GM19351 (cell line): ENCODE data around the gene LYPD4.

ENCODE experiments used
- ATAC-seq: cut with Tn5 transposase; IDR thresholded peaks from one replicate; pipeline ENCODE4 v1.9.1; 2021; ENCODE audit warnings: mild to moderate bottlenecking, moderate library complexity; ENCODE audit not compliant: unreplicated experiment

Gene LYPD4, protein sequence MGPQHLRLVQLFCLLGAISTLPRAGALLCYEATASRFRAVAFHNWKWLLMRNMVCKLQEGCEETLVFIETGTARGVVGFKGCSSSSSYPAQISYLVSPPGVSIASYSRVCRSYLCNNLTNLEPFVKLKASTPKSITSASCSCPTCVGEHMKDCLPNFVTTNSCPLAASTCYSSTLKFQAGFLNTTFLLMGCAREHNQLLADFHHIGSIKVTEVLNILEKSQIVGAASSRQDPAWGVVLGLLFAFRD

DNA sequence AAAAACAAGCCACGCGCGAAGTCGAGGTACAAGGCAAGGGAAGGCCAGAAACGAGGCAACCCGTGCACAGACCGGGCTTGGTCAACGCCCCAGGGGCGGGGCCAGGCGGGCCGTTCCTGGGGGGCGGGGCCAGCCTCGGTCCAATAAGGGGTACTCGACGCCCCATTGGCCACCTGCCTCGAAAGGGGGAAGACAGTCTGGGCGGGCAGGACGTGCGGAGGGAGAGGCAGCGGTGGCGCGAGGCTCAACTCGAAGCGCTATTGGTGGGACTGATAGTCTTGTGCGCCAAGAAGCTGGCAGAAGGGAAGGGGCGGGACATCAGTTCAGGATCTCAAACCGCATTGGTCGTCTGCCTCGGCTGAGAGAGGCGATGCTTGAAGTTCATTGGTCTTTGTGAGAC is at the start of gene LYPD4:
LYPD4 (minus strand) TSS at position 83 of the 400 bp plus-strand sequence. CDS start 5,398 bp downstream, outside the sequence.
- no peak for ATAC-seq

DNA sequence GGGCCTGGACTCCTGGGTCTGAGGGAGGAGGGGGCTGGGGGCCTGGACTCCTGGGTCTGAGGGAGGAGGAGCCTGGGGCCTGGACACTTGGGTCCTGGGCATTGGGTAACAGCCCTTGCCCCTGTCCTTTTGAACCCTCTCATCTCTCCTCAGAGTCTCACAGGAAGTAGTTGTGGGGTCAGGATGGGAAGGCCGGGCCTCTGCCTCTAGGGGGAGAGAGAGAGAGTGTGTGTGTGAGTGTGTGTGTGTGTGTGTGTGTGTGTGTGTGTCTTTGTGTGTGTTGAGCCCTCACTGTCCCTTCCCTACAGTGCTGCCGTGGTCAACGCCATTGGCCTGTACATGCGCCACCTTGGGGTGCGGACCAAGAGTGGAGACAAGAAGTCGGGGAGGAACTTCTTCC is 49.4 kb upstream of the LYPD4 start:
- ATAC-seq: no peak

DNA sequence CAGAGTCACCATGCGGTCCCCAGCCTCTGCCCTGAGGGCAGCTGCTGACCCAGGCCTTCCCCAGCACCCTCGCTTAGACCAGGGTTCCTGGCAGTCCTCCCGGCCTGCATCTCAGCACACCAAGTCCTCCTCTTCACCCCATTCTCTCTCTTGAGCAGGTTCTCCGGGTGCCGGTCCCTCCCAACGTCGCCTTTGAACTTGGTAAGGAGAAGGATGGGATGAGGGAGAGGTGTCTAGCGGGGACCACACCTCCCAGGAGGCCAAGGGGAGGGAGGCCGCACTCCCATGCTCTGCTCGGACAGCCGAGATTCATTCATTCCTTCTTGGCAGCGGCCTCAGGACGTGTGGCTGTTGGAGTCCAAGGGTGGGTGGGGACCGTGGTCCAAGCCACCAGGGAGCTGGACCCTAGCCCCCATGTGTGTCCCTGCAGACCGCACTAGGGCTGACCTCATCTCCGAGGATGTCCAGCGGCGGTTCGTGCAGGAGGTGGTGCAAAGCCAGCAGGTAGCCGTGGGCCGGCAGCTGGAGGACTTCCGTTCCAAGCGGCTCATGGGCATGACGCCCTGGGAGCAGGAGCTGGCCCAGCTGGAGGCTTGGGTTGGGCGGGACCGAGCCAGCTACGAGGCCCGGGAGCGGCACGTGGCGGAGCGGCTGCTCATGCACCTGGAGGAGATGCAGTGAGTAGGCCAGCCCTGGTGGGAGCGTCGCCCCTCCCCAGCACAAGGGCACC is 47.9 kb upstream of the LYPD4 start:
- no peak for ATAC-seq

DNA sequence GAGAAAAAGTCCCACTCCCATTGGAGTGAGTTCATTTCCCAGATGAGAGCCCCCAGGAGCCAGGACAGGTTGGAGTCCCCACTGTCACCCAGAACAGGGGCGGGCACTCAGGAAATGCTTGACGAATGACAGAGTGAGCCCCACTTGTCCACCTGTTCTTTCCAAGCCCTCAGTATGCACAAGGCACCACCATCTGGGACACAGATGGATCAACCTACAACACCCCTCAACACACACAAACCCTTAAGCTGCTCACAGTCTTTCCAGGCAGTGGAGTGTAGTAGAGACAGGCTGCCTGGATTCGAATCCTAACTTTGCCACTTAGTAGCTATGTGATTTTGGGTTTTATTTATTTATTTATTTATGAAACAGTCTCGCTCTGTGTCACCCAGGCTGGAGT is 46.5 kb upstream of the LYPD4 start:
- no peak for ATAC-seq

DNA sequence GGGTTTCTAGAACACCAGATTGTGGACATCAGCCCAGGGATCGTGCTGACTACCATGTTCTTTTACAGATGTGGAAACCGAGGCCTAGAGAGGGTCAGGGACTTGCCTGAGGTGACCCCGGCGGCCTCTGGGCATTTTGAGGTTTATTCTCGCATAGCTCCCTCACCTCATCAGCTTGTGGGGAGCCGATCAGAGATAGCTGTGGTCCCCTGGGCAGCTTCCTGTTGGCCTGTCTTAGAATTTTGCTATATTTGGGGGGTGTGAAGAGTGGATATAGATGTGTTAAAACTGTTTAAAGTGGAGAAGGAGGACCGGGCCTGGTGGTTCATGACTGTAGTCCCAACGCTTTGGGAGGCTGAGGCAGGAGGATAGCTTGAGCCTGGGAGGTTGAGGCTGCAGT is 45.4 kb upstream of the LYPD4 start:
- no peak for ATAC-seq

DNA sequence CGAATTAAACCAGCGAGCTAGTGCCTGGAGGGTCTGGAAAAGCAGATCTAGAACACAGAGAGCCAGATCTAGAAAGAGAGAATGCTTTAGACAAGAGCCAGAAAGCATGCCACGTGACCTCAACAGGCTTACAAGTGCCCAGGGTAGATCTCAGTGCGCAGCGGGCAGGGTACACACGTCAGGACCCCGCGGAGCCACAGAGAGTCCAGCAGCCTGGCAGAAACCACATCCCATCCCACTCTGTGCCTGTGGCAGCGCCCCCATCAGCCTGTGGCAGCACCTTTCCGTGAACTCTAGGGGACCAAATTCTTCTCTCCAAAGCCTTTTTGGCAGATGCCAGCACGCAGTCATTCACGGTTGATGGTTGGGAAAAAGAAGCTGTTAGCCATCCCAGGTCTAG is 44.4 kb upstream of the LYPD4 start:
- ATAC-seq: no peak

DNA sequence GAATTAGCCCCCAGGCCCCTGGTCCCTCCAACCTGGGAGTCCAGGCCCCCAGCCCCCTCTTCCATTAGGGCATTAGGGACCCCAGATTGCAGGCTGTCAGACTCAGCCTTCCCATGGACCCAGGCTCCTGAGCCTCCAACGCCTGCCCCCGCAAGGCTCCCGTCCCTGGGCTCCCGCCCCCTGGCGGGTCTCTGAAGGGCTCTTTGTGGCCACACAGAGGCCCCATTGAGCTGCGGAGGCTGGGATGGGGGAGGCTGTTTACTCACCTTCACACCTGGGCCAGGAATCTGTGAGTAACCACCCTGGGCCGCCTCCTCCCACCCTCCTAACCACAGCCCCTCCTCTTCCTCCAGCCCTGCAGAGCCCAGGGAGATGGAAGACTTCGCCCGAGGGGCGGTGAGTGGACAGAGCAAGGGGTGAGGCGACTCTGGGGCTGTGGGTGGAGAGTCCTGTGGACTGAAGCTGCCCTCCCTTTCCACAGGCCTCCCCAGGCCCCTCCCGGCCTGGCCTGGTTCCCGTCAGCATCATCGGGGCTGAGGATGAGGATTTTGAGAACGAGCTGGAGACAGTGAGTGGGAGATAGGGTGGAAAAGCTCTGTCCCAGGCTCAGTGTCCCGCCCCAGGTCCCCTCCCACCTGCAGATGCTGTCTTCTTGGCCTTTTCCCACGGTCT is 43.4 kb upstream of the LYPD4 start:
- no peak for ATAC-seq

DNA sequence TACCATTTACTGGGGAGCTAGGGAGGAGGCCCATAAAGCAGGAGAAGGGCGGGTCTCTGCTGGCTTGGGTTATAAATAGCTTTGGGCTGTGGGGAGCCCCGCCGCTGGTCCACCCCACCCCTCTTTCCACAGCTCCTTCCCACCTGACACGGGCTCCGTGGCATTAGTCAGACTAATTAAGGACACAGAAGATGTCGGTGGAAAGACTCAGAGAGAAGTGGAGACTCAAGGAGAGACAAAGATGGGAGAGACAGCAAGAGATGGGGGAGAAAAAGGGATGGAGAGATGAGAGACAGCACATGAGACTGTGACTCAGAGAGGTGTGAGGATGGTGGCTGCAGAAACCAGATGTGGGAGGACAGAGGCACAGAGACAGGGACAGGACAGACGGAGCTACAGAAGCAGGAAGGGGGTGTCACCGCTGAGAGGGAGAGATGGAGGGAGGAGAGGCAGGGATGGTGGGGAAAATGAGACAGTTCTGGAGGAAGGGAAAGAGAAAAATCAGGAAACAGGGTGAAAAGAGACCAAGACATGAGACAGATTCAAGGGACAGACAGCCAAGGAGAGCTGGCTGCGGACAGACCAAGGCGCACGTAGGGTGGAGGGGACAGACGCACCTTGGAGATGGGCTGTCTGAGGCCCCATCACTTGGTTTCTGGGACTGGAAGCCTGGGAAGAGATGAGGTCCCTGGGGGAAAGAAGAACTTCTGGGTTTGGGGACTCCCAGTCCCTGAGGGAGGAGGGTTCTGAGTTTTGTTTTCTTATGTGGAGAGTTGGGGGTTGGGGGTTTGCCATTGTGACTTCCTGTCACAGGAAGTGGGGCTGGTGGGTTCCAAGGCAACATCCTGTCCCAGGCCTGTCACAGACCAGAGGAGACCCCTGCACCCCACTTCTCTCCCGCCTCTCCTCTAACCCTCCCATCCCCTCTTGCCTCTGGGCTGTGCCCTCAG is 42.6 kb upstream of the LYPD4 start:
- ATAC-seq: no peak

DNA sequence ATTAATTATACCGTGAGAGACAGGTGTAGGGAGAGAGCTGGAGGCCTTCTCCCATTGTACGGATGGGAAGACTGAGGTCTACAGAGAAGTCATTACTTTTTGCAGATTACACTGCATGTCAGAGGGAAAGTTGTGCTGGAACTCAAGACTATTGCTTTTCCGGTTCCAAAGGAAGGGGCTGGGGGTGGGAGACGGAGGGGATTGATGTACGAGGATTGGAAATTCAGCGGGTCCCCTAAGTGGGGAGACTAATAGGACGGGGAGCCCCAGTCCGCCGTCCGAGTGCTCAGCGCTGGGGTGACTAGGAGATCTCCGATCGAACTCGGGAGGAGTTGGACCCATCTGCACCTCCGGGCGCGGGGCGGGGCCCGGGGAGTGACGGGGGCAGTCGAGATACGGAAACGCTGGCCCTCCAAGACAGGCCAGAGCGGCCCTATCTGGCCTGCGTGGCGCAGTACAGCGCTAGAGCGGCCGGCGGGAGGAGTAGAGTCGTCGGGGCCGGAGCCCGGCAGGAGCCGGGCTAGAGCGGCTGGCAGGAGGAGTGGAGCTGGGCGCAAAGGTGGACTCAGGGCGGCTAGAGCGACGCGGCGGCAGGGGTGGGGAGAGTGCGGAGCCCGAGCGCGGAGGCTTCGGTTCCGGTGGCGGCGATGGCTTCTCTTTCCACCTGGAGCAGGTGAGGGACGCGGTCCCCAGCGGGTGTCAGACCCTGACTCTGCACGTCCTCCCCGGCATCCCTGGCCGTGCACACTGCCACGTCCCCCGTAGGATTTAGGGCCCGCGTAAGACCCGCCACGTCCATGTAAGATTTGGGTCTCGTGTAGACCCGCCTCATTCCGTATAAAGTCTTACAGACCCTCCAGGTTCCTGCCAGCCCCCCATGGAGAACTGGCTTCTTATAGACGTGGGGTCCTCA is 39.6 kb upstream of the LYPD4 start:
- ATAC-seq: peak; percentile 85

DNA sequence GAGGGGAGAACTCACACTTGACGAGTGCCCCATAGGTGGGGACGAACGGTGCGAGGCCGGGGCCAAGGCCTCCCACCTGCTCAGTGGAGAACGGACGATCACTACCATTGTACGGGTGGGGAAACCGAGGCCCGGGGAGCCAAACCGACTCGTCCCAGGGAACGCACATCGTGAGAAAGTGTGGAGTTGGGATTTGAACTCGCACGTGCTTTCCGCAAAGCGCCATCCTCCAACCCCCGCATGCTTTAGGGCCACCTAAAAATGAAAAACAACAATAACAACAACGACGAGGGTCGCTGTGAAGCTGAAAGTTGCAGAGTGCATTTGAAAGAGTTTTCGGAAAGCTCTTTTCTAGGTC is 39.0 kb upstream of the LYPD4 start:
- no peak for ATAC-seq

DNA sequence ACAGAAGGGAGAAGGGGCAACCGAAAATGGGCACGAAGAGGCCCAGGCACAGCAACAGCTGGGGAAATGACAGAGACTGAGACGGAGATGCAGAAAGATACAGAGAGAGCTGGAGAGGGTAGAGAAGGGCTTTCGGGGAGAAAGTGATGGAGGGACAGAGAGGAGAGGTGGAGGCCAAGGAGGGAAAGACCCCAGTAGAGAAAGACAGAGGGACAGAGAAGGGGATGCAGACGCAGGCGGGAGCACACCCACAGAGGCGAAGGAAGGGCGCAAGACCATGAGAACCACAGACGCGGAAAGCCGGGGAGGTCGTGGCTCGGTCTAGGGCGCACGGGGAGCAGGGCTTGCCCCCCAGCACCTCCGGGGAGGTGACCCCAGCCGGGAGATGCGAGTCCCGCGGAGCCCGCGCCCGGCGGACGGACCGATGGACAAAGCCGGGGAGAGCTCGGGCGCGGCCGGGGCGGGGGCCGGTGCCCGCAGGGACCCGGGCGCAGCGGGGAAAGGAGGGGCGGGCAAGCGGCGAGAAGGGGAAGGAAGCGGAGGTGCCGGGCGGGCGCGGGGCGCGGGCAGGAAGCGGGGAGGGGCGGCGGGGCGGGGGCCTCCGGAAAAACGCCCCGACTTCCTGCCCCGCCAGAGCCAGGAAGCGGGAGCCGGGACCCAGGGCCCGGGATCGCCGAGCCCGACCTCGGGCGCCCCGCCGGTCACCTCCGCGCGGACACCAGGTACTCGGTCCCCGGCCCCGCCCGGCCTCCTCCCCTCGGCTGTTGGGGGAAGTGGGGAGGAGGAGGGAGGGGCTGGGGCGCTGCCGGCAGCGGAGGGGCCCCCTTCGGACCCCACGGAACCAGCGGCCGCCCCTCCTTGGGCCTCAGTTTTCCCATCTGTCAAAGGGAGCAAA is 38.3 kb upstream of the LYPD4 start, which contains the start of gene ARHGEF1:
ARHGEF1 (plus strand) TSS at position 617 of the 895 bp plus-strand sequence. CDS start 4,899 bp downstream, outside the sequence.
- ATAC-seq: no peak

DNA sequence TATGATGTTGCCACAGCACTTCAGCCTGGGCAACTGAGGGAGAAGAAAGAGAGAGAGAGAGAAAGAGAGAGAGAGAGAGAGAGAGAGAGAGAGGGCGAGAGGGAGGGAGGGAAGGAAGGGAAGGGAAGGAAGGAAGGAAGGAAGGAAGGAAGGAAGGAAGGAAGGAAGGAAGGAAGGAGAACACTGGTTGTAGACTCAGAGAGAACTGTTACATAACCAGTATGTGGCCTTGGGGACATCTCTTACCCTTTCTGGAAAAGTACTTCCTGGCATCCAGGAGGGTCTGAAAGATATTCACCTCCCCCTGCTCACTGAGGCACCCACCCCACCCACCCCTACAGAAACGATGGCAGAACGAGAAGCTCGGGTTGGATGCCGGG is 35.8 kb upstream of the LYPD4 start:
- ATAC-seq: no peak

DNA sequence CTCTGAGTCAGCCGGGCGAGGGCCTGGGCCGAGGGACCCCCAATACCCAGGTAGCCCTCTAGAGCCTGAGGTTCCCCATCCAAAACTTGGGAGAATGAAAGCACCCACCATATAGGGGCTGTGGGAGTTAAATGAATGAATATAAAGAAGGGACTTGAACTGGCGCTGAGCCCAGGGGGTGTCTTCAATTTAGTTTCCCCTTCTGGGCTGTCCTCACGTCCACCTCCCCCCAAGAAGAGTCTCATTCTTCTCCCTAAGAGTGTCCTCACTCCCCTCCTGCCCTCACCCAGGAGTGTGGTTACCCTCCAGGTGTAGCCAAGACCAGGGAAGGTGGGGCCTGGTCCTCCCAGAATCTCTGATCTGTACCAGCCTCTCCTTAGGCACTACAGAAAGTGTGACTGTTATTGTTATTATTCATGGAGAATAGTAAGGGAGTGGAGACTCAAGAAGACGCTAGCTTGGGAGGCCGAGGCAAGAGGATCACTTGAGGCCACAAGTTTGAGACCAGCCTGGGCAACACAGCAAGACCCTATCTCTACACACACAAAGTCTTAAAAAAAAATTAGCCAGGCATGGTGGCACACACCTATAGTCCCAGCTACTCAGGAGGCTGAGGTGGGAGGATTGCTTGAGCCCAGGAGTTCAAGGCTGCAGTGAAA is 35.3 kb upstream of the LYPD4 start:
- no peak for ATAC-seq

DNA sequence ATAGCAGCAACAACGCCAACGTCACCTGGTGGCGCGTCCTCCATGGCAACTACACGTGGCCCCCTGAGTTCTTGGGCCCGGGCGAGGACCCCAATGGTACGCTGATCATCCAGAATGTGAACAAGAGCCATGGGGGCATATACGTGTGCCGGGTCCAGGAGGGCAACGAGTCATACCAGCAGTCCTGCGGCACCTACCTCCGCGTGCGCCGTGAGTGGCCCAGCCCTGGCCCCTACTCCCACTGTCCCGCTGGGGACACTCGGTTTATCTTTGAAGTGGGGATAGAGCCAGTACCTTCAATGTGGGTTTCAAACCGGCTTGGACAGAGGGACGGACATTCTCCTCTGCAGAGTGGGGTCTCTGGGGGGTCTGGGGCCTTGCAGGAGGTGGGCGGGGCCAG is 34.6 kb upstream of the LYPD4 start:
- ATAC-seq: no peak

DNA sequence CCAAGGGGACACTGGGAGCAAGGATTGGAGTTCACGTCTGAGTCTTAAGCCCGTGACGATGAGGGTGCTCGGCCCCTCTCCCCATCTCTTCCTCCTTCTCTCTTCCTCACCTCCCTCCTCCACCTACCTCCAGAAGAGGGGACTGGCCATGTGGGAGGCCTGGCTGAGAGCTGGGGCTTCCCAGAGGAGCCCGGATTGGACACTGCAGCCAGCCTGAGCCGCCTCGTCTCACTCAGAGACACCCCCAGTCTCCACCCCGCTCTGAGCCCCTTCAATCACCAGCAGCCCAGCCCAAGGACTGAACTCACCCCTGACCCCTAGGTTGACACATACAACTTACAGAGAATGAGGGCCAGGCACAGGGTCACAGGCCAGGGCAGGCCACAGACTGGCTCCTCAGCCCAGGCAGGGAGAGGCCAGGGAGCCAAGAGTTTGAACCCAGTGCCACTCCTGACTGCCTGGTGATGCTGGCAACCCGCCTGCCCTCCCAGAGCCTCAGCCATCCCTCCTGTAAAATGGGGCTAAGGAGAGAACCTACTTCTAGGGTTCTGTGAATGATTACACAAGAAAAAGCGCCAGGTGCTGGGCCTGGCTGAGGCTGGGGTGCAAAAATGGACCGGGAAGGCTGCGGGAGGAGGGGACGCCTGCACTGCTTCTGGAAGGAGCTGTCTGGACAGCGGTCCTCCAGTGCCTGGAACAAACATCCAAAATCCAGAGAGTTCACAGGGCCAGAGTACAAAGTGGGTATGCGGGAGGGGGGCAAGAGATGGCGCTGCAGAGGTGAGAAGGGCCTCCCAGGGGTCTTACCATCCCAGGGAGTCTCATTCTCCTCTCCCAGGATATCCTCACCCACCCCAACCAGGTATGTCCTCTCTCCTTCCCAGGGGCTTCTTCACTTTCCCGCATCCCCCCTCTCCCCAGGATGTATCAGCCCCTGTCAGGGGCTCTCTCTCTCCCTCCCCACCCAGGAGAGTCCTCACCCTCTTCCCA is 33.7 kb upstream of the LYPD4 start:
- no peak for ATAC-seq

DNA sequence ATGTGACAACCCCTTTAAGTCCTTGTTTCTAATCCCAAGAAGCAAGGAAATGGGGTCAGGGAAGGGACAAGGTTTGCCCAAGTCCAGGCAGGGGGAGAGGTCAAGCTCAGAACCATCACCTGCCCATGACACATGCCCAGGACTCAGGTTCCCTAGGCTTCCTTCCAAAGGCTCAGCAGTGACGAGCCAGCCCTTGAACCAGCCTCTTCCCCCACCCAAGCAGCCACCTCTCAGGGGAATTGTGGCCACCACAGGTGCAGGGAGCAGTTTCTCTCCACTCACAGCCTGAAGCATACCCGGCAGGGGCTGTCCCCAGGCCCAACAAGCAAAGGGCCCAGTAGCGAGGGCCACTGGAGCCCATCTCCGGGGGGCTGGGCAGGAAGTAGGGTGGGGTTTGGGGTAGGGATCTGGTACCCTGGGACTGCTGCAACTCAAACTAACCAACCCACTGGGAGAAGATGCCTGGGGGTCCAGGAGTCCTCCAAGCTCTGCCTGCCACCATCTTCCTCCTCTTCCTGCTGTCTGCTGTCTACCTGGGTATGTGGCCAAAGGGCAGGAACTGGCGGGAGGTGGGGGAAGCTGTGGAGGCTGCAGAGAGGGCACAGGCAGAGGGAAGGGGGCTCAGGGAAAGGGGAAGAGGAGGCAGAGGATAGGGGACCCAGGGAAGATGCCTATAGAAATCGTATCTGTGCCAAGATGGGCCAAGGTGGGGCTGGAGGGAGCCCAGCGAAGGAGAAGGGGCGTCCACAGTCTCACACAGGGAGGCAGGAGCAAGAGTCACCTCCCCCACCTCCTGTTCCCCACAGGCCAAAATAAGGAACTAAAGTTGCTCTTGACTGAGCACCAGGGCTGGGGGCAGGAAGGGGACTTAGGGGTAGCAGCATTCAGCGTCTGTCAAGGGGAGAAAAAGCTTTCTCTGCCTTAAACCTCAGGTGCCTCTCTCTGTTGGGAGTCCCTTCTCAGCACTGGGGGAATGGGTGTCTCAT is 32.7 kb upstream of the LYPD4 start, which contains the start of gene CD79A:
CD79A (plus strand) TSS at position 433 of the 986 bp plus-strand sequence; CDS start at position 459, 26 bp downstream.
- ATAC-seq: peak; percentile 72
